ENCODE data around the gene CDX4. TPM values are rescaled to one million over a fixed set of nuclear protein-coding genes. Genes with fewer than 3 reads are reported as not detected.

Gene CDX4
- not detected in 2 replicates for polyA plus RNA-seq (2012; rRNA removed)
- not detected in 2 replicates for polyA plus RNA-seq (2012; cell fraction: cytosol; rRNA removed)
- not detected in 2 replicates for polyA plus RNA-seq (2012; cell fraction: nucleus; rRNA removed)

GRCh38 chrX:73446831-73447230 is at the start of gene CDX4:
CDX4 (plus strand) TSS chrX:73447053; CDS start chrX:73447254, 201 bp downstream.
- Histone ChIP-seq H3K4me3 (ENCODE audit: low read depth in 2 of 2, low read length in 1 of 2) (no peak within 1 kb of the TSS), H3K27ac (ENCODE audit: low read depth in 2 of 2, low read length in 1 of 2) (no peak within 1 kb of the TSS), H2AFZ (ENCODE audit: low read depth) (no peak within 1 kb of the TSS), H4K20me1 (ENCODE audit: insufficient read depth) (no peaks in the 10 kb centered on the region), H3K9ac (no peak within 1 kb of the TSS), H3K36me3 (replicated peaks in 1 of 2; ENCODE audit: control insufficient read depth in 1 of 2, insufficient read depth in 2 of 2, low read length in 1 of 2) (no peaks in the 10 kb centered on the region), H3K79me2 (ENCODE audit: insufficient read depth) (no peaks in the 10 kb centered on the region), H3K9me2 (no peaks in the 10 kb centered on the region), H3F3A (replicated peaks; ENCODE audit: insufficient read depth) (no peaks in the 10 kb centered on the region), H3K27me3 (ENCODE audit: insufficient read depth) (peaks cover 31% of the 10 kb centered on the region; the same call in 1 of the 2 replicates), H3K4me1 (ENCODE audit: control insufficient read depth in 1 of 2, insufficient read depth in 2 of 2, low read depth in 1 of 2, low read length in 1 of 2) (no peaks in the 10 kb centered on the region), H3K4me2 (no peak within 1 kb of the TSS), H3K9me3 (no peaks in the 10 kb centered on the region)
- ChIA-PET CTCF (no interaction called here), POLR2A (no interaction called here)
- TF ChIP-seq NFIC (IDR thresholded peaks at IDR 0.05; ENCODE audit: borderline replicate concordance) (no peak), MXI1 (IDR thresholded peaks at IDR 0.05; ENCODE audit: low read depth, low read length) (no peak), RXRA (IDR thresholded peaks at IDR 0.05; ENCODE audit: borderline replicate concordance, low read depth) (no peak), CHD2 (IDR thresholded peaks at IDR 0.05; ENCODE audit: low read length, partially characterized antibody) (no peak), IRF3 (IDR thresholded peaks at IDR 0.05; ENCODE audit: low read depth, low read length) (no peak), POLR2AphosphoS5 (IDR thresholded peaks at IDR 0.05; ENCODE audit: low read depth, low read length) (no peak), ELF1 (IDR thresholded peaks at IDR 0.05) (no peak), YY1 (IDR thresholded peaks at IDR 0.05; ENCODE audit: low read depth) (no peak), SIN3A (IDR thresholded peaks at IDR 0.05; ENCODE audit: borderline replicate concordance, low read depth, low read length) (no peak), EZH2phosphoT487 (IDR thresholded peaks at IDR 0.05; ENCODE audit: borderline replicate concordance, low read depth) (no peak)
- DNase-seq, result no peak
- 6% methylated on average over 4 of the region's 7 CpGs for WGBS (ENCODE audit: low lambda C conversion rate)

DNA sequence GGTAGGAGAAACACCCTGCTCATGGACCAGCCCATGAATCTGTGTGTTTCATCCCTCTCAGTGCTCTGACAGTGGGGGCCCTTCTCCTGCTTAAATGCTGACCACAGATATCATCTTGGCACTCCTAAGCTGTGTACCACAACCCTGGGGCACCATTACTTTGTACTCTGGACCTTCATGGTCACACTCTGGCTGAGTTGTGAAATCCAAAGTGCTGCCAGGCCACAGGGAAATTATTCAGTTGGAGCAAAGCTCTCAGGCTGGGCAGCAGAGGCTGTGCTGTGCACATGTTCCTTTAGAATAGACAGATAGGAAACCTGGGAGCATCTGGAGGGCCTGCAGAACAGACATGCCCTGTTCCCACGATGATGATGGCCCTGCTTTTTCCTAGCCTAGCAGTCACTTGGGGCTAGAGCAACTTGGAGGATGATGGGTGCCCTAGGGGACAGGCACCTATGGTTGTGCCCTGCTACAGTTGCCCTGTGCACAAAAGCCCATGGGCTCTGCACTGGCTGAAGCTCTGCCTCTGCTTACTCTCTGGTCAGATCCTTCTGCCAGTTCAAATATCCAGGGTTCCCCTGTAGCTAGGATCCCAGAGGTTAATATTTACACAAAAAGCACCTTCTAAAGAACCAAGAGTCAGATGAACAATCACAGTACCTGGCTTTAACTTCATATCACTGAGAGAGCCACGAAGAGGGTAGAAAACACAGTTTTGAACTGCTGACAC is 48.5 kb upstream of the CDX4 start:
- H3K27ac ChIP-seq (ENCODE audit: low read depth in 2 of 2, low read length in 1 of 2), result no peak overlapping the region
- no peaks in the 10 kb centered on the region for H3K27me3 ChIP-seq (ENCODE audit: insufficient read depth)
- no peak overlapping the region for H3K4me3 ChIP-seq (ENCODE audit: low read depth in 2 of 2, low read length in 1 of 2)
- no peak overlapping the region for H2AFZ ChIP-seq (ENCODE audit: low read depth)
- no peak for DNase-seq
- WGBS (ENCODE audit: low lambda C conversion rate), result 0% methylated on average over 2 of the region's 2 CpGs
- no peak overlapping the region for H3K9ac ChIP-seq
- H3K36me3 ChIP-seq (replicated peaks in 1 of 2; ENCODE audit: control insufficient read depth in 1 of 2, insufficient read depth in 2 of 2, low read length in 1 of 2), result no peaks in the 10 kb centered on the region
- H3K4me2 ChIP-seq, result no peak overlapping the region
- no peaks in the 10 kb centered on the region for H3K4me1 ChIP-seq (ENCODE audit: control insufficient read depth in 1 of 2, insufficient read depth in 2 of 2, low read depth in 1 of 2, low read length in 1 of 2)
- POLR2A ChIA-PET, result no interaction called here
- no peaks in the 10 kb centered on the region for H3K79me2 ChIP-seq (ENCODE audit: insufficient read depth)
- no peaks in the 10 kb centered on the region for H4K20me1 ChIP-seq (ENCODE audit: insufficient read depth)
- H3F3A ChIP-seq (replicated peaks; ENCODE audit: insufficient read depth), result no peaks in the 10 kb centered on the region
- H3K9me2 ChIP-seq, result no peaks in the 10 kb centered on the region
- CTCF ChIA-PET, result no interaction called here
- H3K9me3 ChIP-seq, result no peaks in the 10 kb centered on the region
- TF ChIP-seq TAF1 (IDR thresholded peaks at IDR 0.05; ENCODE audit: borderline replicate concordance, low read depth, low read length) (no peak), FOXM1 (IDR thresholded peaks at IDR 0.05; ENCODE audit: low read depth) (no peak), USF2 (IDR thresholded peaks at IDR 0.05; ENCODE audit: borderline replicate concordance, low read depth, low read length) (no peak), IRF3 (IDR thresholded peaks at IDR 0.05; ENCODE audit: low read depth, low read length) (no peak), EP300 (IDR thresholded peaks at IDR 0.05; ENCODE audit: borderline replicate concordance in 1 of 2, low read depth in 1 of 2, low read length in 1 of 2) (no peak), FOSL2 (IDR thresholded peaks at IDR 0.05; ENCODE audit: borderline replicate concordance, low read depth) (no peak), ELF1 (IDR thresholded peaks at IDR 0.05) (no peak), RCOR1 (IDR thresholded peaks at IDR 0.05; ENCODE audit: low read length) (no peak), GABPA (IDR thresholded peaks at IDR 0.05; ENCODE audit: low read depth) (no peak), RAD21 (IDR thresholded peaks at IDR 0.05; ENCODE audit: low read length) (no peak), TEAD4 (IDR thresholded peaks at IDR 0.05; ENCODE audit: borderline replicate concordance, insufficient read depth) (no peak), REST (IDR thresholded peaks at IDR 0.05; ENCODE audit: low read depth, low read length) (no peak), SIN3A (IDR thresholded peaks at IDR 0.05; ENCODE audit: borderline replicate concordance, low read depth, low read length) (no peak)

Measured in SK-N-SH (cell line).